Measurements from ENCODE around the gene WTAP.
"Not testable (repeated sequence)": the region's sequence is repeated elsewhere in the genome, so short reads cannot be mapped to it uniquely, and the experiment has no call there.

WTAP gene

DNA sequence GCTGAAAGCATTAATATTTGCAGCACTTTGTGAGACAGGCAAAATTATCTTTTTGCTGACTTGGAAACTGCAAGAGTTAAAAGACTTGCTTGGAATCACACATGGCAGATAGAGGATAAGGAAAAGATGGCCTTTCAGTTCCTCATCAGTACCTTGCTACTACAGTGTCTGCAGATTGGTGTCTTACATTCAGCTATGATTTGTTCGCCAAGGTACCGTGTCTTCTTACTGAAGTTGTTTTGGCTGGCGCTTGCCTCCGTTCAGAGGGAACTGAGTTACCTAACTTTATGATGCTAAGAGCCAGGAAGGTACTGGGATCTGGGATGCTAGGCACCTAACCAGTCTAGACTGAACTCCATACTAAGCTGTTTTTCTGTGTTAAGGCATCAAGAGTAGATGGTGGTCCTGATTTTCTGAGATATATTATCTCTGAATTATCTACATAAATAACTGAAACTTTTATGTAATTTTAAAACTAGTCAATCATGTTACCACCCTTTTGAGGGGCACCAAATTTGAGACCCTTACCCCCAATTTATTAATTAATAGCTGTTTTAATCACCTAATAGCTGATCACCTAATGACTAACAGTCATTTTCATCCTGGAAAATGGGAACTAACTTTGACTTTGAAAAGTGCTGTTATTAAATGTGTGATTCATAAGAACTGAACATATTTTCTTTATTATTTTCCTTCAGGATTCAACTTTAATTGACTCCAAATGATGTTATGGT, 2.5 kb downstream of the WTAP start:
- peak; percentile 24 for DNase-seq

DNA sequence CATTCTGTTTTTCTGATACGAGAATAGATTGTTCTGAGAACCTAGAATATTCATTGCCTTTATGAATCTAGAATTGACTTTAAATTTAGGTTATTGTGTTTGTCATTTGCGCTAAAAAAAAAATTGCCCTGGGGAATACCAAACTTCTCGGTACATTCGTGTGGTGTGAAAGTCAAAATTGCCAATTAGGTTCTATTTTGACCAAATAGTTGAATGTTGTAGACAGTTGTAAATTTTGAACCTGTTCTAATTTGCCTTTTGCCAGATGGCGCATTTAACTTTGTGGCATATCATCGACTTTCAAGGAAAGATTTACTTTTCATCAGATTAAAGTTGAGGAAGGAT, 3.0 kb downstream of the WTAP start:
- DNase-seq, result no peak

DNA sequence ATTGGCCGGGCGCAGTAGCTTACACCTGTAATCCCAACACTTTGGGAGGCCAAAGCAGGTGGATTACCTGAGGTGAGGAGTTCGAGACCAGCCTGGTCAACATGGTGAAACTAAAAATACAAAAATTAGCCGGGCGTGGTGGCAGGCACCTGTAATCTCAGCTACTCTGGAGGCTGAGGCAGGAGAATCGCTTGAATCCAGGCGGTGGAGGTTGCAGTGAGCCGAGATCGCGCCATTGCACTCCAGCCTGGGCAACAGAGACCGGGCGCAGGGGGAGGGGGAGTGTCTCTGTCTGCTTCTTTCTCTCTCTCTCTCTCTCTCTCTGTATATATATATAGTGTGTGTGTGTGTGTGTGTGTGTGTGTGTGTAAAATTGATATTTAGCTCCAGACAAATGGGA, 5.2 kb downstream of the WTAP start:
- DNase-seq, result not testable (repeated sequence)

DNA sequence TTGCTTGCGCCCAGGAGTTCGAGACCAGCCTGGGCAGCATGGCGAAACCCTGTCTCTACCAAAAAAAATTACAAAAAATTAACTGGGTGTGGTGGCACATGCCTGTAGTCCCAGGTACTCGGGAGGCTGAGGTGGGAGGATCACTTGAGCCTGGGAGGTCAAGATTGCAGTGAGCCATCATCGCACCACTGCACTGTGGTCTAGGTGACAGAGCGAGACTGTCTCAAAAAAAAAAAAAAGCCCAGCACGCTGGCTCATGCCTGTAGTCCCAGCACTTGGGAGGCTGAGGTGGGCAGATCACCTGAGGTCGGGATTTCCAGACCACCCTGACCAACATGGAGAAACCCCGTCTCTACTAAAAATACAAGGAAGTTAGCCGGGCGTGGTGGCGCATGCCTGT, 6.1 kb downstream of the WTAP start:
- not testable (repeated sequence) for DNase-seq

DNA sequence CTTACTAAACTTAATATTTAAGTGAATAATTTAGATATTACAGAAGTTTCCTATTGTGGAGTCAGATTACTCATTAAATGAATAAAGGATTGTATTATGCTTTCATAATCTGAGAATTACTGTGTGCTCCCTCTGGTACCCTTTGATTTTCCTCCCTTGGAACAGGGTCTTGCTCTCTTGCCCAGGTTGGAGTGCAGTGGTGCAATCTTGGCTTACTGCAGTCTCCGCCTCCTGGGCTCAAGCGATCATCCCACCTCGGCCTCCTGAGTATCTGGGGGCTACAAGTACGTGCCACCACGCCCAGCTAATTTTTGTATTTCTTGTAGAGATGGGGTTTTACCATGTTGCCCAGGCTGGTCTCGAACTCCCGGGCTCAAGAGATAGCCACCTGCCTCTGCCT, 9.6 kb downstream of the WTAP start:
- no peak for DNase-seq

DNA sequence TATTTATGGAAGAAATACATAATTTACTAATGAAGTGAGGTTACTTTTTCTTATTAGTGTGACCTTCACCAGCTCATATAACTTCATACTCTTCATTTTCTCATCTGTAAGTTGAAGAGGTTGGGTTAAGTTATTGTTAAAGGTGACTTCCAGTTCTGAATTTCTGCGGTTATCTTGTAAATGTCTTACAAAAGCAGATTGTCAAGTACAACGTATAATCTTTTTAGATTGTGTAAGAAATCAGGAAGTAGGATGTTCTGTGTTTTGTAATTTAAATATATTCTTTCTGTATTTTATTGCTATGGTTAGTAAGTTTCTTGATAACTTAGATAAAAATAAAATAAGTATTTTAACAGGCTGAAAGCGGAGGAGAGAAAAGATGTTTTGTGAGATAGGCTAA, 12.0 kb downstream of the WTAP start:
- DNase-seq, result peak; percentile 27

DNA sequence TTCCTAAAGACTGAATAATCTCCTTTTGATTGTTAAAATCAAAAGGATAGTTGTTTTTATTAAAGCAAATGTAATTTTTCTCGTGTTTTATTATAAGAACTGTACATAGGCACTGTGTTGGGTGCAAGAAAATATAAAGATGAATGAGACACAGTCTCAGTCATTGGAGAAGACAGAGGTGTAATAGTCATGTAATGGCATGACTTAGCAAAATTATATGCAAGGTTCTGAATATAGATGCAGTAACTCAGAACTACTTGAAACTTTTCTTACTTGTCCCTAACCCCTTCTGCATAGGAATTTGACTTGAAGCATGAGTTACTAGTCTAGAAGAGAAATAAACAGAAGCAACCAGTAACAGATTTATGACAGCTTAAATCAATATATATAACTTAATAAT, 14.9 kb downstream of the WTAP start:
- no peak for DNase-seq

DNA sequence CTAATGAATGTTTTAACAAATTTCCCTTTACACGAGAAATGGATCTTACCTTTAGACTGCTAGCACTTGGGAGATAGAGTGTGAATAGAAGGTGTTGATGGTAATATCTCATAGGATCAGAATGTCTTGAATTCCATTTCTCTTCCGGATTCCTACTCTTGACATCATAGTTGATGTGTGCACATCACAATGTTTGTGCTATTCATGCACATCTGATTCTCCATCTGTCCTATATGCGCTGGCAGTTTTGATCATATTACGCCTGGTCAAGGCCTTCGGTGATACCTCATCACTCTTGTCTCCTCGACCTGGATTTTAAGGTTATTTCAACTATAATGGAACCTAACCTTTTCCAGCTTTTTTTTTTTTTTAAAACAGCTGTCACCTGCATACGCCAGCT, 17.8 kb downstream of the WTAP start:
- DNase-seq, result no peak

DNA sequence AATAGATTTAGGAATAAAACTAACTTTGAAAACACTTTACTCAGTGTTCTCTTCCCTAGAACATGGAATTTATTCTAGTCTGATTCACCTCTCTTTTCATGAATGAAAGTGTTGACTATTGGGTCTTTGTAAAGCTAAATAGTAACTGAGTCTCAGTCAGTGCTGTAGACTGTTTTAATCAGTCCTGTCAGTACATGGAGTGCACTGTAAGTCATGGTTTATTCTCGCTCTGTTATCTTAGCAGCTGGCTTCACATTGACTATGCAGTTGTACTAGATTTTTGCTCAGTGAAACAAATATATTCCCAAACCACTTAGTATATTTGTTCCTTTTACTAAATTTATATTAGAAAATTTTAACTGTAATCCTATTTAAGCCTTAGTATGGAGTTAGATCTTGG, 19.5 kb downstream of the WTAP start:
- no peak for DNase-seq

DNA sequence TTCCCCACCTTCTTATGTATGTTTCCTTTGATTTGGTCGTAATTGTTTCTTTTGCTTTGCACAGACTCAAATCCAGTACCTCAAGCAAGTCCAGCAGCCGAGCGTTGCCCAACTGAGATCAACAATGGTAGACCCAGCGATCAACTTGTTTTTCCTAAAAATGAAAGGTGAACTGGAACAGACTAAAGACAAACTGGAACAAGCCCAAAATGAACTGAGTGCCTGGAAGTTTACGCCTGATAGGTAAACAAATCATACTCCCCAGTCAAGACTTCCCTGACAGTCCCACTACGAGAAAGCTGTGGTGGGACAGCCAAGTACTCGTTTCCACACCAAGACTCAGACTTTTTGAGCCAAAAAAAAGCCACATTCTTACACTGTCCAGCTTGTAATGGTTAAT, 20.8 kb downstream of the WTAP start:
- DNase-seq, result not testable (repeated sequence)

DNA sequence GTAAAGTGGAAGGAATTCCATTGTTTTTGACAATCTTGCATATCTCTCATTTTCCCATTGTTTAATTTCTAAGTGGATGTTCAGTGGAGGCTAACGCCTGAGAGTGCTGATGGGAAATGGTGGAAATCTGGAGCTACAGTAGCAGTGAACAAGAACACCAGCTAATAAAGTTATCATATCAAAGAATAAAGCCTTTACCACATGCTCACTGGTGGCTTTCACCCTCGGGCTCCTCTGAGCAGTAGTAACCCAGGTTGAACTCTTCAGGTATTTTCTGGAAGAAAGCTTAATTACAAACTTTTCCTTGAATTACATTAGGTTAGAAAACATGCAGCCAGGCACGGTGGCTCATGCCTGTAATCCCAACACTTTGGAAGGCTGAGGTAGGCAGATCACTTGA, 24.1 kb downstream of the WTAP start:
- no peak for DNase-seq

DNA sequence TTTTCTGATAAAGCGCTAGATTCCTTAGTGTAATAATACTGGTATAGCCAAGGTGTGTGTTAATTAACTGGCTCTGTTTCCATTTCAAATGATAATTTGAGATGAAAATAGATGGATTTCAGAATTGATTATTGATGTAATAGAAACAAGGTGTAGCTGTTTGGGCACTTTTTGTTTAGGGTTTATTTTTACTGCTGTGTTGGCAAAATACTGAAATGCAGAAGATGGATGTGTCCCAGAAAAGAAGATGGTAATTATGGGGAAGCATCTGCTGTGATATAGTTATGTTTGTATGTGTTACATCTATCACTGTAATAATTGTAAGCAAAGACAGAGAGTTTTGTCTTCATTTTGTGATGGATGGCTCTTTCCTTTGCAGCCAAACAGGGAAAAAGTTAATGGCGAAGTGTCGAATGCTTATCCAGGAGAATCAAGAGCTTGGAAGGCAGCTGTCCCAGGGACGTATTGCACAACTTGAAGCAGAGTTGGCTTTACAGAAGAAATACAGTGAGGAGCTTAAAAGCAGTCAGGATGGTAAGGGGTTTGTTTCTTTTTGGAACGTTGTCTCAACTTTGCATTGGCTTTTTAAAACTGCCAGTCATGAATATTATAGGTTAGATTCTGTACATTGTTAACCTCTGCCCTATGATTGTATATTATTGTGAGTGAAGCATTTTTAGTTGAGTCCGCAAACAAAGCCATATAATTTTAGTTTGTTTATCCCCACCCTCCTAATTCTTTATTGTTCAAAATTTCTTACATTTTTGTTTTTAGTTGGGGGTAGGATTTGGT, 26.0 kb downstream of the WTAP start:
- no peak for DNase-seq

DNA sequence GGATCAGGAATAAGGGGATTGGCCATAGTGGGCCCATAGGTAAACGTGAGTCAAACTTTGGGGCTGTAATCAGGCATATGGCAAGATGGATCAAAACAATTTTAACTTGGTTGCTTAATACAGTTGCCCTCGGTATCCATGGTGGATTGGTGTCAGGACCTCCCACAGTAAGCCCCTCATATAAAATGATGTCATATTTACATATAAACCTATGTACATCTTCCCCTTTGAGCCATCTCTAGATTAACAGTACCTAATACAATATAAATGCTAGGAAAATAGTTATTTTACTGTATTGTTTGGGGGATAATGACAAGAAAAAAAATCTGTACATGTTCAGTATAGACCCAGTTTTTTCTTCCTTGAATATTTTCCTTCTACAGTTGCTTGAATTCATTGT, 27.1 kb downstream of the WTAP start:
- DNase-seq, result no peak

DNA sequence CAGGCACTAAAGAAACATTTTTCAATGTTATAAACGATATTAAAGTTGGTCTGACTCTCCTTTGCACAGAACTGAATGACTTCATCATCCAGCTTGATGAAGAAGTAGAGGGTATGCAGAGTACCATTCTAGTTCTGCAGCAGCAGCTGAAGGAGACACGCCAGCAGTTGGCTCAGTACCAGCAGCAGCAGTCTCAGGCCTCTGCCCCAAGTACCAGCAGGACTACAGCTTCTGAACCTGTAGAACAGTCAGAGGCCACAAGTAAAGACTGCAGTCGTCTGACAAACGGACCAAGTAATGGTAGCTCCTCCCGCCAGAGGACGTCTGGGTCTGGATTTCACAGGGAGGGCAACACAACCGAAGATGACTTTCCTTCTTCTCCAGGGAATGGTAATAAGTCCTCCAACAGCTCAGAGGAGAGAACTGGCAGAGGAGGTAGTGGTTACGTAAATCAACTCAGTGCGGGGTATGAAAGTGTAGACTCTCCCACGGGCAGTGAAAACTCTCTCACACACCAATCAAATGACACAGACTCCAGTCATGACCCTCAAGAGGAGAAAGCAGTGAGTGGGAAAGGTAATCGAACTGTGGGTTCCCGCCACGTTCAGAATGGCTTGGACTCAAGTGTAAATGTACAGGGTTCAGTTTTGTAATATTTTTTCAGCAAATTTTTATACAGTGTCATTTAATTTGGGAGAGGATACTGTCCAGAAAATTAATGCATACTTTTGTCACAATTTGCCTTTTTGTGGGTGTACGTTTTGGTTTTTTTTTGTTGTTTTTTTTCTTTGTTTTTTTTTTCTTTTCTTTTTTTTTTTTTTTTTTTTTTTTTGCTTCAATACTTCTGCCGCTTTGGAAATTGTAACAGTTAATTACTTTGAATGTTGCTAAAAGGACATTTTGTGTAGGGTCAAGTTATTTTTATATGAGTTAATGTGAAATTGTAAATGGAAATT, 27.9 kb downstream of the WTAP start:
- no peak for DNase-seq

DNA sequence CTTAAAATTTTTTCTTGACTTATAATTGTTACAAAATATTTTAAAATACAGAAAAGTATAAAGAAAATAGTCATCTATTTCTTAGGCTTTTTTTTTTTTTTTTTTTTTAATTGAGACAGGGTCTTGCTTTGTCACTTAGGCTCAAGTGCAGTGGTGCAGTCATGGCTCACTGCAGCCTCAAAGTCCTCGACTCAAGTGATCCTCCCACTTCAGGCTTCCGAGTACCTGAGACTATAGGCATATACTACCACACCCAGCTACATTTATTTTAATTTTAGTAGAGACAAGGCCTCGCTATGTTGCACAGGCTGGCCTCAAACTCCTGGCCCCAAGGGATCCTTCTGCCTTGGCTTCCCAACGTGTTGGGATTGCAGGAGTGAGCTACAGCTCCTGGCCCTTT, 29.2 kb downstream of the WTAP start:
- DNase-seq, result no peak

DNA sequence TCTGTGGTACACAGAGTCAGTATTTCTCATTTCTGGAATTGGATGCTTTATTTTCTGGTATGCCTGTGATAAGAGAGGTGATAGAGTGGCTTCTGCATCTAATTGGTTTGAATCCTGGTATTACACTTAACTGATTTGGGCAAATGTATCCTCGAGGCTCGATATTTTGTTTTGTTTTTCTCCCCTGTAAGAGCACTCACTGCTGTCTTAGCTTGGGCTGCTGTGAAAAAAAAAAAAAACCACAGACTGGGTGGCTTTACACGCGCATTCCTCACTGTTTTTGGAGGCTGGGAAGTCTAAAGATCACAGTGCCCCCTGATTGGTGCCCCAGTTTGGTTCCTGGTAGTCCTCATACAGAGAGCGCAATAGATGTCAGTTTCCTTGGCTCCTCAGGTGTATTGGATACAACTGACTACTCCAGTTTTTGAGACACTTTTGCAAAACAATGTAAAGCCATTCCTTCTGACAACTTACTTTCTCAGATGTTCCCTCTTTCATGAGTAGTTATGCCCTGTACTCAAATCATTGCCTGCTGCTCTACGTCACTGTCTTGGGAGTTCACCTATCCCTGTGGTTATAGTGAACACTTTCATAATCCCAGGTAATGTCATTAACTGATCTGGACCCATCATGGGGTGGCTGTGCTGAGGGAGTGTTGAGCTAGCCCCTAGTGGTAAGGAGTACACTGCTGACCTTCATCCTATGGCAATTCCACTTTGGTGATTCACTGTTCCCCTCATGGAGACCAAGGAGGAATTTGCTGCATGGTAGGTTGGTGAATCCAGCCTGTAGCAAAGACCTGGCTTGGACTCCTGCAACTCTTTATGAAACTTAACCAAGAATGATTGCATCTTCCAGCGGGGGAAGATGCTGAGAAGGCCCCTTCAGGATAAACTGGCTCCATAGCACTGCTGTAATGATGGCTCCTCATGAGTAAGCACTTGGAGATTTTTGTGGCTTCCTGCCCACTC, 31.0 kb downstream of the WTAP start:
- DNase-seq, result no peak

DNA sequence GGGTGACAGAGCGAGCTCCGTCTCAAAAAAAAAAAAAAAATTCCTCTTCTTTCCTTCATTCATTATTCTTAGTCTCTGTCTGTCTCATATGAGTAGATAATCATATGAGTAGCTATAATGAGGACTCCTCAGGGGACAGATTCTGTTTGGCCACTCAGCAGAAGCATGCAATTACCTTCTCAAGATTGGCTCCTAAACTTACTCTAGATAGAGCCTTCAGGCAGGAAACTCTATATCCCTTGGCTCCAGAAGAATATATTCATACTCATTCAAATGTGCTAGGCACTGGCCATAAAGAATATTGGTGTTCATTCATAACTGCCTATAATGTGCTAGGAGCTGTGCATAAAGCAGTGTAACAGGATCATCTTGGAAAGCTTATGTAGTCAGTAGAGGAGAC, 32.3 kb downstream of the WTAP start:
- no peak for DNase-seq

DNA sequence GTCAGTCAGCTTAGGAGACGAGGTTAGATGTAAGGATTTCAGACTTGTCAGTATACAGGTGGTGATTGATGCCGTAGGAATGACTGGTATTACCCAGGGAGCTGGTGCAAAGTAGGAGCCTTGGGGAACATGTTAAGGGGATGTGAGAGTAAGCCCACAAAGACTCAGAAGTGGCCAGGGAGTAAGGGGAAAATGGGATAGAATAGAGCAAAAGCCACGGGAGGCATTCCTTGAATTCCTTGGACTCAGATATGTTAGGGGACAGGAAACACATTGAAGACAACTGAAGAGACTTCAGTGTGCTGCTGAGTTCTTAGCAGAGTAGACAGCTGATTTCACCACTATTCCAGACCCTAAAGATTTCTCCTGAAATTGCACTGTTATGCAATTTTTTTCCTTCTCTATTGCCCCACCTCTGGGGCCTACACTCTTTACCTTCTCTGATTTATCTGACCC, 33.3 kb downstream of the WTAP start:
- DNase-seq, result no peak

DNA sequence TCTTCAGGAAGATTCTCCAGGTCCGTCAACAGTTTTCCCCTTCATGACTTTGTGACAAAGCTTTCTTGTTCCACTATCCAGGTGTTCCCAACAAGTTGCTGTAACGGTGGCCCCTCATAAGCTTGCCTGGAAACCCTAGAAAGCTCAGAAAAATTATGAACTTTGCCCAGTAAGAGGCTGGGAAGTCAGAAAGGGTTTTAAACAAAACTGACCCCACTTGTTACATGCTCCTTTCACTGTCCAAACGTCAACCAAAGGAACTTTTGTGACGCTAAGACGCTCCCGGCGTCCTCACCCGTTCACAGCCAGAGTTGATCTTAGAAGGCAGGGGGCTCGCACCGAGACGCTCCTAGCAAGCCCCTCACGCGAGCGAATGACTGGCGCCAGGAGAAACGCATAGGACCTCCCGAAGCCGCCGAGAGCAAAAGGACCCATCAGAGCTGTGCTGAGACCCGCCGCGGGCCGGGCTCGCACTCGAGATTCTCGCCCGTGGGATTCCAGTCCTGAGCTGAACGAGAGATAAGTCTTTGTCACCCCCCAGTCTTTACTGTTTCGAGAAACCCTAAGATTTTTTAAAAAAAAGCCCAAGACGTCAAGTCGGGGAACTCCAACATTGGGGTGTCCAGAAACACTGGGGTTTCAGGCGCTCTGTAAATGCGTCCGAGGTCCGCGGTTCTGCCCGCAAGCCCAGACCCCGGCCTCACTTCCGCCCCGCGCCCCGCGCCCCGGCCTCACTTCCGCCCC, 34.0 kb downstream of the WTAP start:
- no peak for DNase-seq

DNA sequence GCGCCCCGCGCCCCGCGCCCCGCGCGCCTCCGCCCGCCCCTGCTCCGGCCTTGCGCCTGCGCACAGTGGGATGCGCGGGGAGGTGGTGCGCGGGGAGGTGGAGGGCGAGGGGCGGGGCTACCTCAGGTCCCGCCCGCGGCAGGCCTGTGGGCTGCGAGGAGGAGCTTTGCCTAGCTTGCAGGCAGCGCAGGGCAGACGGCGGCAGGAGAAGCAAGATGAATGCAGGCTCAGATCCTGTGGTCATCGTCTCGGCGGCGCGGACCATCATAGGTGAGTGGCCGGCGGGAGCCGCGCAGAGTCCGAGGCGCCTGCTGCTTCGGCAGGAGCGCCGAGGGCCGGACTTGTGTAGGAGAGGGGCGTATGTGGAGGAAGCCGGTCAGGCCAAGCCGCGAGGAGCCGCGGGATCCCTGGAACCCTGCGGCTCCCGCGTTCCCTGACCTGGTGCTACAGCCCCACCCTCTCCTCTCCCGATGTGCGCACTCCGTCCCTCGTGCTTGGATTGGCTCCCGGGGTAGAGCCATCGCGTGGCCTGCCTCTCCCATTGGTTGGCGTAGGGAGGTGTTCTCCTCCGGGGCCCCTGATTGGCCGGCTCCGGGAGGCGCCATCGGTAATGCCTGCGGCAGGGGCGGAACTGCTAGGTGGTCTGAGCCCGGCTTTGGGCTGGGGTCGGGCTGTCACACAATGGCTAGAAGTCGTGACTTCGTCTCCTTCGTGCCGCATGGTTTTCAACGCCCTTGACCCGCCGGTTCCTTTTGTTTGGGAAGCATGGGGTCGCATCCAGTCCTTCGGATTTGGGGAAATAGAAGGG, 34.8 kb downstream of the WTAP start, which contains the start of gene ACAT2:
Gene ACAT2 (plus strand): TSS at position 173 of the 808 bp plus-strand sequence. CDS start 43 bp downstream, at position 216.
- peak; percentile 98 for DNase-seq

Measured in hematopoietic multipotent progenitor cell treated with erythropoietin and hydrocortisone succinate and interleukin-3 and kit ligand, for 6 days (in vitro differentiated cells).